Lung (tissue), 12 donors: ENCODE results near the gene CHD6. TPM values are rescaled to one million over a fixed set of nuclear protein-coding genes. Genes with fewer than 3 reads are reported as not detected.

ENCODE experiments used
- ATAC-seq: fragments of 200-7000 bp; cut with Tn5 transposase; one replicate; pipeline ENCODE4 v1.9.1; 2020; ENCODE audit warnings: moderate number of reproducible peaks; ENCODE audit not compliant: insufficient read depth, low FRiP score
- DNase-seq, 3 donors: peaks; one replicate each; pipeline ENCODE4 v3.0.0-alpha.2; 2013 to 2017
- H3K27ac ChIP-seq, 2 donors: one replicate each; pipeline ENCODE4 v1.5.1; 2013; ENCODE audit warnings: mild to moderate bottlenecking in 2 of 2, moderate library complexity in 2 of 2, control low read depth in 1 of 2, inconsistent platforms in 1 of 2, low read depth in 1 of 2, low read length in 1 of 2
- H3K27me3 ChIP-seq, 3 donors: one replicate each; pipeline ENCODE4 v1.5.1; 2013; ENCODE audit warnings: low read length in 2 of 3; ENCODE audit not compliant: control insufficient read depth in 3 of 3, insufficient read depth in 3 of 3
- H3K36me3 ChIP-seq, 4 donors: one replicate each; pipeline ENCODE4 v1.5.1; 2013; ENCODE audit warnings: low read length in 4 of 4, mild to moderate bottlenecking in 1 of 4, moderate library complexity in 1 of 4; ENCODE audit not compliant: control insufficient read depth in 4 of 4, insufficient read depth in 4 of 4
- H3K4me1 ChIP-seq, 5 donors: one replicate each; pipeline ENCODE4 v1.5.1; 2013; ENCODE audit warnings: low read length in 5 of 5, mild to moderate bottlenecking in 2 of 5, moderate library complexity in 1 of 5; ENCODE audit not compliant: control insufficient read depth in 5 of 5, insufficient read depth in 5 of 5
- H3K4me3 ChIP-seq: one replicate; pipeline ENCODE4 v1.5.1; 2013; ENCODE audit warnings: mild to moderate bottlenecking, control low read depth, moderate library complexity
- H3K9ac ChIP-seq, 2 donors: one replicate each; pipeline ENCODE4 v1.5.1; 2013; ENCODE audit warnings: low read length in 2 of 2, control low read depth in 1 of 2; ENCODE audit not compliant: insufficient read depth in 1 of 2
- H3K9me3 ChIP-seq, 4 donors: one replicate each; pipeline ENCODE4 v1.5.1; 2013; ENCODE audit warnings: low read length in 3 of 4, mild to moderate bottlenecking in 1 of 4, moderate library complexity in 1 of 4; ENCODE audit not compliant: control insufficient read depth in 4 of 4, insufficient read depth in 3 of 4
- WGBS, 2 donors: extraction: QIAGEN DNeasy Blood & Tissue Kit; methylation state at CpG; one replicate each; pipeline ENCODE4 v1.1.7; 2013; 5-methylcytosine and 5-hydroxymethylcytosine counted together
- polyA plus RNA-seq, 2 donors: library from polyadenylated mRNA; stranded (reverse); fragments of 200-250 nt; gene quantifications; one replicate each; pipeline ENCODE4 v1.2.1, GENCODE V29; 2013
- total RNA-seq, 2 donors: library from RNA; depleted of rRNA in 1 of 2; stranded (reverse); fragments of >200 nt in 1 of 2; gene quantifications; one replicate each; pipeline ENCODE4 v1.2.1, GENCODE V29; 2014 to 2021
- TF ChIP-seq, protein P1 (sequence below): IDR thresholded peaks from 2 replicates; pipeline ENCODE4 v1.5.1; 2012; ENCODE audit warnings: mild to moderate bottlenecking; ENCODE audit errors: control extremely low read depth, extremely low read depth
- donor health status: control.
- donor health status: control.
- donor health status: Bipolar disorder and iron deficiency.
- donor health status: healthy.
- donor health status: DM: yes; HTN: yes; CAD: no.

CHD6 gene
- total and polyA plus RNA-seq, 4 donors, result 5.0 to 95.3 (median 21.0) TPM

DNA sequence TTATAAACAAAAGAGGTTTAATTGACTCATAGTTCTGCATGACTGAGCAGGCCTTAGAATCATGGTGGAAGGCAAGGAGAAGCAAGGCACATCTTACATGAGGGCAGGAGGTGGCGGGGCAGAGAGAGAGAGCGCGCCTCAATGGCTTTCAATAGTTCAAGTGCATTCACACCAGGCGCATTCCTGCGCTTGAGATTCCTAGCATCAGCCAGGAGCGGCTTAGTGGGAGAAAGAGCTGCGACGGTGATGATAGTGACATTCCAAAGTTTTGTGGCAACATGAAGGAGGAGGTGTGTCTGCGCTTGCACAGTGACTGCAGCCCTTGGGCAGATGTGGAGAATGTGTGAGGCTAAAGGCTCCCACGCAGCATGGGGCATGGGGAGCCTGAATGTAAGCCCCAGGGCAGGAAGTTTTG, 226.6 kb downstream of the CHD6 start:
- TF ChIP-seq, protein P1, sequence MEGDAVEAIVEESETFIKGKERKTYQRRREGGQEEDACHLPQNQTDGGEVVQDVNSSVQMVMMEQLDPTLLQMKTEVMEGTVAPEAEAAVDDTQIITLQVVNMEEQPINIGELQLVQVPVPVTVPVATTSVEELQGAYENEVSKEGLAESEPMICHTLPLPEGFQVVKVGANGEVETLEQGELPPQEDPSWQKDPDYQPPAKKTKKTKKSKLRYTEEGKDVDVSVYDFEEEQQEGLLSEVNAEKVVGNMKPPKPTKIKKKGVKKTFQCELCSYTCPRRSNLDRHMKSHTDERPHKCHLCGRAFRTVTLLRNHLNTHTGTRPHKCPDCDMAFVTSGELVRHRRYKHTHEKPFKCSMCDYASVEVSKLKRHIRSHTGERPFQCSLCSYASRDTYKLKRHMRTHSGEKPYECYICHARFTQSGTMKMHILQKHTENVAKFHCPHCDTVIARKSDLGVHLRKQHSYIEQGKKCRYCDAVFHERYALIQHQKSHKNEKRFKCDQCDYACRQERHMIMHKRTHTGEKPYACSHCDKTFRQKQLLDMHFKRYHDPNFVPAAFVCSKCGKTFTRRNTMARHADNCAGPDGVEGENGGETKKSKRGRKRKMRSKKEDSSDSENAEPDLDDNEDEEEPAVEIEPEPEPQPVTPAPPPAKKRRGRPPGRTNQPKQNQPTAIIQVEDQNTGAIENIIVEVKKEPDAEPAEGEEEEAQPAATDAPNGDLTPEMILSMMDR, result no peak
- no peaks in the 10 kb centered on the region for H3K9me3 ChIP-seq
- no peaks in the 10 kb centered on the region for H3K27me3 ChIP-seq
- peaks cover 0 to 12% (median 6%) of the 10 kb centered on the region in 5 donors for H3K4me1 ChIP-seq
- no peak overlapping the region for H3K4me3 ChIP-seq
- ATAC-seq (no peak), DNase-seq (peak in 2 of 3 donors; percentile 27 to 31)
- H3K36me3 ChIP-seq, result no peaks in the 10 kb centered on the region
- H3K27ac ChIP-seq, result no peak overlapping the region
- 79 to 95% methylated on average over 10 of the region's 10 CpGs for WGBS, 2 donors
- H3K9ac ChIP-seq, result no peak overlapping the region

DNA sequence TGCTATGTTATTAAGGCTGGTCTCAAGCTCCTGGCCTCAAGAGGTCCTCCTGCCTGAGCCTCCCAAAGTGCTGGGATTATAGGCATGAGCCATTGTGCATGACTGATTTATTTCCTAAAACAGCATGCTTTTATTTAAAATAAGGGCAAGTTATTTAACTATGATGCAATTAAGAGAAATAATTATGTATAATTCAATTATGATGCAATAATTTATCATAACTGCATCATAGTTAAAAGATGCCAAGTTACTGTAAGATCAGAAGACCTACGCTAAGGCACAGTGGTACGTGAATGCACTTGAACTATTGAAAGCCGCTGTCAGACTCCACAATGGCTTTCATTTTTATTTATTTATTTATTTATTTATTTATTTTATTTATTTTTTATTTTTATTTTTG, 227.3 kb downstream of the CHD6 start:
- TF ChIP-seq, protein P1, result no peak
- Histone ChIP-seq H3K9ac (no peak overlapping the region), H3K4me3 (no peak overlapping the region), H3K36me3 (no peaks in the 10 kb centered on the region), H3K27me3 (no peaks in the 10 kb centered on the region), H3K27ac (no peak overlapping the region), H3K9me3 (no peaks in the 10 kb centered on the region), H3K4me1 (peaks cover 0 to 12% (median 4%) of the 10 kb centered on the region in 5 donors)
- WGBS, 2 donors, result 95 to 96% methylated on average over 3 of the region's 3 CpGs
- no peak for ATAC-seq
- DNase-seq, result no peak

DNA sequence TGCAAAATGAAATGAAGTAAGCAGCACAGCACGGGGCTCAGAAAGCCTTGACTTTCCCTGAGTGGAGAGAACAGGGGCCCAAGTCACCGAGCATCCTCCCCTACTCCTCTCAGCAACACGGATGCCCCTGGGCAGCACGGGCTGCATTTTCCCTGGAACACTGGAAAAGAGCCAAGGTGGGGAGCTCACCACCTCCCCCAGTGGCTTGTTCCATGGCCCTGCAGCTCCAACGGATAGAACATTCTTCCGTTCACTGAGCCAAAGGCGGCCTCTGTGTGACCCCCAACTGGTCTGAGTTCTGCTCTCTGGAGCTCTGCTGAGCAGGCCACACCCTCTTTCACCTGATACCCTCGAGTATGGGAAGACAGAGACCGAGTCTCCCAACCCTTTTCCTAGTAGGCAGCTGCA, 230.7 kb downstream of the CHD6 start:
- ATAC-seq, result no peak

More for the DNA sequence above, 230.7 kb downstream of the CHD6 start:
- H3K4me1 ChIP-seq, result peaks cover 0 to 5% (median 0%) of the 10 kb centered on the region in 5 donors
- H3K4me3 ChIP-seq, result no peak overlapping the region
- 49 to 55% methylated on average over 9 of the region's 9 CpGs for WGBS, 2 donors
- no peaks in the 10 kb centered on the region for H3K27me3 ChIP-seq
- DNase-seq, result no peak
- TF ChIP-seq, protein P1, result no peak
- peaks cover 0 to 2% (median 0%) of the 10 kb centered on the region in 4 donors for H3K9me3 ChIP-seq
- no peak overlapping the region for H3K27ac ChIP-seq
- H3K9ac ChIP-seq, result no peak overlapping the region
- no peaks in the 10 kb centered on the region for H3K36me3 ChIP-seq
